HG03175 (cell line): Measurements from ENCODE around the gene PHF12.

ENCODE experiments used
- ATAC-seq: cut with Tn5 transposase; IDR thresholded peaks from one replicate; pipeline ENCODE4 v1.9.1; 2021; ENCODE audit warnings: mild to moderate bottlenecking, moderate library complexity; ENCODE audit not compliant: unreplicated experiment

The PHF12 gene

GRCh38 chr17:28862561-28862960 is 88.8 kb downstream of the PHF12 start:
- ATAC-seq, result no peak

- no peak for ATAC-seq
Measured at GRCh38 chr17:28861393-28862203, 89.7 kb downstream of the PHF12 start.

- ATAC-seq, result no peak
Measured at GRCh38 chr17:28860363-28860808, 90.9 kb downstream of the PHF12 start.

GRCh38 chr17:28858801-28859355 is 92.4 kb downstream of the PHF12 start:
- ATAC-seq, result no peak

- no peak for ATAC-seq
Measured at GRCh38 chr17:28857905-28858800, 93.2 kb downstream of the PHF12 start.

GRCh38 chr17:28856028-28856574 is 95.2 kb downstream of the PHF12 start:
- ATAC-seq, result no peak

GRCh38 chr17:28855336-28855679 is 96.0 kb downstream of the PHF12 start:
- ATAC-seq, result no peak
